Panc1 (cell line): ENCODE measurements around the gene SYNE1.

Experiments
- POLR2AphosphoS5 ChIP-seq: IDR thresholded peaks from 2 replicates; pipeline ENCODE4 v1.6.1; 2012; ENCODE audit warnings: mild to moderate bottlenecking, low read depth, low read length, moderate library complexity
- SIN3A ChIP-seq: IDR thresholded peaks from 2 replicates; pipeline ENCODE4 v1.6.1; 2012; ENCODE audit warnings: low read depth, mild to moderate bottlenecking, low read length, moderate library complexity, borderline replicate concordance; ENCODE audit not compliant: insufficient read depth
- TCF7L2 ChIP-seq: IDR thresholded peaks from 2 replicates; pipeline ENCODE4 v1.6.1; 2011; ENCODE audit warnings: mild to moderate bottlenecking, low read depth, low read length, inconsistent platforms
- TF ChIP-seq, protein P1 (sequence below): fragments of 450-650 bp; IDR thresholded peaks from 2 replicates; pipeline ENCODE4 v1.5.1; 2017; ENCODE audit warnings: mild to moderate bottlenecking
- TF ChIP-seq, protein P2 (sequence below), 2 experiments: IDR thresholded peaks; 2 replicates each; pipeline ENCODE4 v1.6.1; 2011 to 2012; ENCODE audit warnings: low read depth in 2 of 2, control low read depth in 1 of 2, low read length in 1 of 2, mild to moderate bottlenecking in 1 of 2, moderate library complexity in 1 of 2; ENCODE audit not compliant: insufficient read depth in 1 of 2

DNA sequence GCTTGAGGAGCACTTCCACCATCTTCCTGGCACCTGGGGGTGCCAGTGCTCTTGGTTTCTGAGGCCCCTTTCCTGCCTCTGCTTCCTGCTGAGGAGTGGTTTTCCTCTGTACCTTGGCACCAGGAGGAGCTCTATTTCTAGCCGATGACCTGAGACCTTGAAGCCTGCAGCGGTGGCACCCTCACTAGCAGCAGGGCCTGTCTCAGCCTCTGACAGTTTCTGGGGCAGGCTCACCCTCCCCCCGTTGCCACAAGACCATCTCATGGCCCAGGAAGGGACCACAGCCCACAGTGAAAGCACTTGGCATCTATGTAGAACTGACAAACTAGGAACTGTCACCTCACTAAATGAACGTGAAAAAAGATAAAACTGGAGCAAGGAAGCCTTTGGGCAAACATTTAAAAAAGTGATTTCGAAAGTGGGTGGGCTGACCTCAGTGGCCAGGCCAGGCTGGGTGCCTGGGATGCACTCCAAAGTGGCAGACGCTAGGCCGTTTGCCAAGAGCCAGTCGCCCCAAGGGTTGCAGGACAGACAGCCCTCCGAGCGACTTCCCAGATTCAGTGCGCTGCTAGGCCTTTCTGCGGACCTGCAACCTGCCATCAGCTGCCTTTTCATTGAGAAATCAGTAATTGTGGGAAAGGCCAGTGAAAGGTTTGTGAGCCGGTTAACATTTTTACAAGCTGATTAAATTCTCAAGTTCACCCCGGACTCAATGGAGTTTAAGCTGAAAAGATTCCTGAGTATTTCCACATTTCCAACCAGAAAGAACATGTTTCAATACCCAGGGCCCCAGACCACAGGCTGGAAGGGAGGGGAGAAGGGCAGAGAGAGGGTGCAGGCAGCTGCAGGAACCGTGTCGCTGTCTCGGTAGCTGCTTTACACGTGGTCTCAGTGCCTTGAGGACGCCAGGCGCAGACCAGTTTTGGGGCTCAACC is 526.0 kb downstream of the SYNE1 start:
- TF ChIP-seq POLR2AphosphoS5, result no peak
- TF ChIP-seq, protein P1, sequence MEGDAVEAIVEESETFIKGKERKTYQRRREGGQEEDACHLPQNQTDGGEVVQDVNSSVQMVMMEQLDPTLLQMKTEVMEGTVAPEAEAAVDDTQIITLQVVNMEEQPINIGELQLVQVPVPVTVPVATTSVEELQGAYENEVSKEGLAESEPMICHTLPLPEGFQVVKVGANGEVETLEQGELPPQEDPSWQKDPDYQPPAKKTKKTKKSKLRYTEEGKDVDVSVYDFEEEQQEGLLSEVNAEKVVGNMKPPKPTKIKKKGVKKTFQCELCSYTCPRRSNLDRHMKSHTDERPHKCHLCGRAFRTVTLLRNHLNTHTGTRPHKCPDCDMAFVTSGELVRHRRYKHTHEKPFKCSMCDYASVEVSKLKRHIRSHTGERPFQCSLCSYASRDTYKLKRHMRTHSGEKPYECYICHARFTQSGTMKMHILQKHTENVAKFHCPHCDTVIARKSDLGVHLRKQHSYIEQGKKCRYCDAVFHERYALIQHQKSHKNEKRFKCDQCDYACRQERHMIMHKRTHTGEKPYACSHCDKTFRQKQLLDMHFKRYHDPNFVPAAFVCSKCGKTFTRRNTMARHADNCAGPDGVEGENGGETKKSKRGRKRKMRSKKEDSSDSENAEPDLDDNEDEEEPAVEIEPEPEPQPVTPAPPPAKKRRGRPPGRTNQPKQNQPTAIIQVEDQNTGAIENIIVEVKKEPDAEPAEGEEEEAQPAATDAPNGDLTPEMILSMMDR, result no peak
- TF ChIP-seq TCF7L2, result no peak
- TF ChIP-seq, protein P2, sequence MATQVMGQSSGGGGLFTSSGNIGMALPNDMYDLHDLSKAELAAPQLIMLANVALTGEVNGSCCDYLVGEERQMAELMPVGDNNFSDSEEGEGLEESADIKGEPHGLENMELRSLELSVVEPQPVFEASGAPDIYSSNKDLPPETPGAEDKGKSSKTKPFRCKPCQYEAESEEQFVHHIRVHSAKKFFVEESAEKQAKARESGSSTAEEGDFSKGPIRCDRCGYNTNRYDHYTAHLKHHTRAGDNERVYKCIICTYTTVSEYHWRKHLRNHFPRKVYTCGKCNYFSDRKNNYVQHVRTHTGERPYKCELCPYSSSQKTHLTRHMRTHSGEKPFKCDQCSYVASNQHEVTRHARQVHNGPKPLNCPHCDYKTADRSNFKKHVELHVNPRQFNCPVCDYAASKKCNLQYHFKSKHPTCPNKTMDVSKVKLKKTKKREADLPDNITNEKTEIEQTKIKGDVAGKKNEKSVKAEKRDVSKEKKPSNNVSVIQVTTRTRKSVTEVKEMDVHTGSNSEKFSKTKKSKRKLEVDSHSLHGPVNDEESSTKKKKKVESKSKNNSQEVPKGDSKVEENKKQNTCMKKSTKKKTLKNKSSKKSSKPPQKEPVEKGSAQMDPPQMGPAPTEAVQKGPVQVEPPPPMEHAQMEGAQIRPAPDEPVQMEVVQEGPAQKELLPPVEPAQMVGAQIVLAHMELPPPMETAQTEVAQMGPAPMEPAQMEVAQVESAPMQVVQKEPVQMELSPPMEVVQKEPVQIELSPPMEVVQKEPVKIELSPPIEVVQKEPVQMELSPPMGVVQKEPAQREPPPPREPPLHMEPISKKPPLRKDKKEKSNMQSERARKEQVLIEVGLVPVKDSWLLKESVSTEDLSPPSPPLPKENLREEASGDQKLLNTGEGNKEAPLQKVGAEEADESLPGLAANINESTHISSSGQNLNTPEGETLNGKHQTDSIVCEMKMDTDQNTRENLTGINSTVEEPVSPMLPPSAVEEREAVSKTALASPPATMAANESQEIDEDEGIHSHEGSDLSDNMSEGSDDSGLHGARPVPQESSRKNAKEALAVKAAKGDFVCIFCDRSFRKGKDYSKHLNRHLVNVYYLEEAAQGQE (IDR thresholded peaks at IDR 0.05; ENCODE audit: insufficient read depth in 1 of 2, low read depth in 2 of 2, low read length in 1 of 2), result no peak
- TF ChIP-seq SIN3A, result no peak
